Esophagus squamous epithelium (tissue), 5 donors: Measurements from ENCODE around the gene DMRT1. TPM values are rescaled to one million over a fixed set of nuclear protein-coding genes. Genes with fewer than 3 reads are reported as not detected.

Experiments
- DNase-seq: peaks from one replicate; lab custom pipeline; 2025; lab: John Stamatoyannopoulos, UW
- H3K27ac ChIP-seq, 4 donors: fragments of 200-600 bp; sonication (generic); one replicate each; pipeline ENCODE4 v1.5.1; 2016 to 2019; ENCODE audit warnings: mild to moderate bottlenecking in 1 of 4
- H3K27me3 ChIP-seq, 4 donors: fragments of 200-600 bp; sonication (generic); 1 replicate in 3 of 4; 2 replicates in 1 of 4; pipeline versions ENCODE4 v1.5.1 to v1.6.0; 2017 to 2021; ENCODE audit warnings: antibody characterized with exemption in 1 of 4
- H3K36me3 ChIP-seq, 3 donors: fragments of 200-600 bp; sonication (generic); one replicate each; pipeline ENCODE4 v1.5.1; 2016 to 2019
- H3K4me1 ChIP-seq, 3 donors: fragments of 200-600 bp; sonication (generic); one replicate each; pipeline ENCODE4 v1.5.1; 2017 to 2019
- H3K4me3 ChIP-seq, 4 donors: fragments of 200-600 bp; sonication (generic); 1 replicate in 3 of 4; 2 replicates in 1 of 4; pipeline ENCODE4 v1.5.1; 2016 to 2019; ENCODE audit warnings: mild to moderate bottlenecking in 2 of 4, moderate library complexity in 1 of 4
- H3K9me3 ChIP-seq, 3 donors: fragments of 200-600 bp; sonication (generic); one replicate each; pipeline ENCODE4 v1.5.1; 2016 to 2019
- POLR2A ChIP-seq, 4 donors: fragments of 450-650 bp; IDR thresholded peaks; one replicate each; pipeline ENCODE4 v1.6.1; 2017; ENCODE audit warnings: antibody characterized with exemption in 4 of 4, mild to moderate bottlenecking in 4 of 4, moderate library complexity in 3 of 4
- WGBS, 2 donors: methylation state at CpG; one replicate each; pipeline ENCODE4 v1.1.5; 2018; 5-methylcytosine and 5-hydroxymethylcytosine counted together
- intact Hi-C: fragments of 100-400 bp; cut with DNase I; formaldehyde crosslinking; loops from one replicate; pipeline ENCODE4 v1.15.0; 2022
- total RNA-seq, 4 donors: library from RNA; depleted of rRNA; stranded (reverse); fragments of >200 nt; gene quantifications; one replicate each; pipeline ENCODE4 v1.1.0, GENCODE V29; 2016
- TF ChIP-seq, protein P1 (sequence below), 6 experiments: fragments of 450-650 bp in 4 of 6; fragments of 200-600 bp in 2 of 6; sonication (generic) in 2 of 6; IDR thresholded peaks; one replicate each; pipeline ENCODE4 v1.5.1; 2016 to 2019; ENCODE audit warnings: antibody characterized with exemption in 6 of 6, mild to moderate bottlenecking in 4 of 6, moderate library complexity in 4 of 6
- donor health status: DM: yes; HTN: yes; CAD: no.

DMRT1 gene
- total RNA-seq, 4 donors from 2014 or later, result not detected

GRCh38 chr9:883011-883410 lies 41.5 kb downstream of the DMRT1 start:
- TF ChIP-seq POLR2A (IDR thresholded peaks at IDR 0.05), result no peak
- TF ChIP-seq, protein P1, sequence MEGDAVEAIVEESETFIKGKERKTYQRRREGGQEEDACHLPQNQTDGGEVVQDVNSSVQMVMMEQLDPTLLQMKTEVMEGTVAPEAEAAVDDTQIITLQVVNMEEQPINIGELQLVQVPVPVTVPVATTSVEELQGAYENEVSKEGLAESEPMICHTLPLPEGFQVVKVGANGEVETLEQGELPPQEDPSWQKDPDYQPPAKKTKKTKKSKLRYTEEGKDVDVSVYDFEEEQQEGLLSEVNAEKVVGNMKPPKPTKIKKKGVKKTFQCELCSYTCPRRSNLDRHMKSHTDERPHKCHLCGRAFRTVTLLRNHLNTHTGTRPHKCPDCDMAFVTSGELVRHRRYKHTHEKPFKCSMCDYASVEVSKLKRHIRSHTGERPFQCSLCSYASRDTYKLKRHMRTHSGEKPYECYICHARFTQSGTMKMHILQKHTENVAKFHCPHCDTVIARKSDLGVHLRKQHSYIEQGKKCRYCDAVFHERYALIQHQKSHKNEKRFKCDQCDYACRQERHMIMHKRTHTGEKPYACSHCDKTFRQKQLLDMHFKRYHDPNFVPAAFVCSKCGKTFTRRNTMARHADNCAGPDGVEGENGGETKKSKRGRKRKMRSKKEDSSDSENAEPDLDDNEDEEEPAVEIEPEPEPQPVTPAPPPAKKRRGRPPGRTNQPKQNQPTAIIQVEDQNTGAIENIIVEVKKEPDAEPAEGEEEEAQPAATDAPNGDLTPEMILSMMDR (IDR thresholded peaks at IDR 0.05), result no peak
- Histone ChIP-seq H3K4me1 (no peaks in the 10 kb centered on the region), H3K36me3 (no peaks in the 10 kb centered on the region), H3K27me3 (peaks cover 0 to 43% (median 0%) of the 10 kb centered on the region in 4 donors), H3K27ac (no peak overlapping the region), H3K4me3 (no peak overlapping the region), H3K9me3 (no peaks in the 10 kb centered on the region)
- intact Hi-C loops, result no loop called here
- 75 to 87% methylated on average over 8 of the region's 8 CpGs for WGBS, 2 donors
- no peak for DNase-seq

DNA sequence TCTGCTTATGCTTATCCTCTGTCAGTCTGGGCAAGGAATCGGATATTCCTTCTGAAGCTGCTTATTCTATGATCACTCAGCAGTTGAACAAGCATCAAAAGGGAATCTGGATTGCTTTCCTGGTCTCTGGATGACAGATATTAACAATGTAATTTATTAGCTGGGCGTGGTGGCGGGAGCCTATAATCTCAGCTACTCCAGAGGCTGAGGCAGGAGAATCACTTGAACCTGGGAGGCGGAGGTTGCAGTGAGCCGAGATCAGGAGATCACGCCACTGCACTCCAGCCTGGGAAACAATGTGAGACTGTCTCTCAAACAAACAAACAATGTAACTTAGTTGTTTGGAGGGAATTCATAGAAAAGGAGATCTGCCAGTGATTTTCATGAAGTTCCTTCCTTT lies 45.4 kb downstream of the DMRT1 start:
- peaks cover 0 to 22% (median 0%) of the 10 kb centered on the region in 4 donors for H3K27me3 ChIP-seq
- WGBS, 2 donors, result 72 to 87% methylated on average over 2 to 6 of the region's 6 CpGs
- no peak overlapping the region for H3K27ac ChIP-seq
- intact Hi-C loops, result no loop called here
- no peak for DNase-seq
- no peaks in the 10 kb centered on the region for H3K9me3 ChIP-seq
- no peak for TF ChIP-seq POLR2A (IDR thresholded peaks at IDR 0.05)
- TF ChIP-seq, protein P1 (IDR thresholded peaks at IDR 0.05), result no peak
- H3K4me3 ChIP-seq, result no peak overlapping the region
- no peaks in the 10 kb centered on the region for H3K36me3 ChIP-seq
- H3K4me1 ChIP-seq, result no peaks in the 10 kb centered on the region

DNA sequence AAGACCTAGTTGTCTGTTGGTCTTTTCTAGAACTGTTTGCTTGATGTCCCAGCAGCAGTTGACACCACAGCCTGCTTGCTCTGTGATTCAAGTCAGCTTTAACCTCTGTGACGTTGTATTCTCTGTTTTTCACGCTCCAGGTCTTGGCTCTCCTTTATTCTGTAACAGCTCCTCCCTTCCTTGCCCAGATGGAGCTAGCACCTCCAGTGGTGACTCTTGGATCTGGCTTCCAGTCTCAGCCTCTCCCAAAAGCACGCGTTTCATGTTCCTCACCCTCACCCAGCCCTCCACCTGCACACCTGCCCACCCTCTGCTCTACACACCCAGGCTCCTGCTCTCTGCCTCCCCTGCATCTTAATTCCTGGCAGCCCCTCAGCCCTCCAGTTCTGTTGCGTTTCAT lies 50.6 kb downstream of the DMRT1 start:
- no peak for DNase-seq
- H3K27me3 ChIP-seq, result peaks cover 0 to 1% (median 0%) of the 10 kb centered on the region in 4 donors
- no peaks in the 10 kb centered on the region for H3K9me3 ChIP-seq
- H3K27ac ChIP-seq, result no peak overlapping the region
- 69 to 89% methylated on average over 5 of the region's 5 CpGs for WGBS, 2 donors
- no peak for TF ChIP-seq POLR2A (IDR thresholded peaks at IDR 0.05)
- TF ChIP-seq, protein P1 (IDR thresholded peaks at IDR 0.05), result peak in 1 of 6 experiments; percentile 22
- H3K4me3 ChIP-seq, result no peak overlapping the region
- H3K4me1 ChIP-seq, result peaks cover 4 to 8% (median 6%) of the 10 kb centered on the region in 3 donors
- intact Hi-C loops, result loop anchor here (5.0 kb wide), 1 partner anchor 115 kb away; no protein-coding TSS in a partner anchor
- no peaks in the 10 kb centered on the region for H3K36me3 ChIP-seq

GRCh38 chr9:893115-893514 lies 51.6 kb downstream of the DMRT1 start:
- Histone ChIP-seq H3K4me3 (no peak overlapping the region), H3K36me3 (no peaks in the 10 kb centered on the region), H3K9me3 (no peaks in the 10 kb centered on the region), H3K4me1 (peaks cover 4 to 8% (median 6%) of the 10 kb centered on the region in 3 donors), H3K27me3 (peaks cover 0 to 1% (median 0%) of the 10 kb centered on the region in 4 donors), H3K27ac (no peak overlapping the region)
- DNase-seq, result no peak
- 70 to 80% methylated on average over 5 of the region's 5 CpGs for WGBS, 2 donors
- no peak for TF ChIP-seq POLR2A (IDR thresholded peaks at IDR 0.05)
- TF ChIP-seq, protein P1 (IDR thresholded peaks at IDR 0.05), result no peak
- intact Hi-C loops, result loop anchor here (5.0 kb wide), 1 partner anchor 114 kb away; no protein-coding TSS in a partner anchor

GRCh38 chr9:893843-894420 lies 52.4 kb downstream of the DMRT1 start:
- Histone ChIP-seq H3K4me1 (peaks cover 4 to 8% (median 6%) of the 10 kb centered on the region in 3 donors), H3K27me3 (peaks cover 0 to 7% (median 0%) of the 10 kb centered on the region in 4 donors), H3K36me3 (no peaks in the 10 kb centered on the region), H3K27ac (no peak overlapping the region), H3K9me3 (no peaks in the 10 kb centered on the region), H3K4me3 (peak overlapping the region in 1 of 4 donors; percentile 34)
- 6 to 13% methylated on average over 6 to 9 of the region's 9 CpGs for WGBS, 2 donors
- intact Hi-C loops, result loop anchor here (5.0 kb wide), 1 partner anchor 113 kb away; no protein-coding TSS in a partner anchor
- DNase-seq, result no peak
- TF ChIP-seq, protein P1 (IDR thresholded peaks at IDR 0.05), result peak; percentile 74 to 93 (median 84)
- no peak for TF ChIP-seq POLR2A (IDR thresholded peaks at IDR 0.05)
